ENCODE measurements around the gene WDFY3.

DNA sequence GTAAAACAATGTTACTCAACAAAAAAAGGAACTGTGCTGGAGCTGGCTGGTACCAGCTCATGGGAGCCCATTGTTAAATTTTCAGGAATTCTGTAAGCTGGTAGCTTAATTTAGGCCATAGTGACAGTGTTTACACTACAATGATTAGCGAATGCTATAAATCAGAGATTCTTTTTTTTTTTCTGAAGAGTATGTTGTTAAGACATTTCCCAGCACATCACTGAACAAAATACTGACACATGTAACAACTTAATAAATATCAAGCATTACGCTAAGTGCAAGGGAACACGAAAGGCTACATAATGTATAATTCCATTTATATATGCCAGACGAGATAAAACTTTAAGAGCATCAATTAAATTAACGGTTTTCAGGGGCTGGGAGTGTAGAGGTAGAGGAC is 4.4 kb downstream of the WDFY3 start:
- TF ChIP-seq, protein P1, sequence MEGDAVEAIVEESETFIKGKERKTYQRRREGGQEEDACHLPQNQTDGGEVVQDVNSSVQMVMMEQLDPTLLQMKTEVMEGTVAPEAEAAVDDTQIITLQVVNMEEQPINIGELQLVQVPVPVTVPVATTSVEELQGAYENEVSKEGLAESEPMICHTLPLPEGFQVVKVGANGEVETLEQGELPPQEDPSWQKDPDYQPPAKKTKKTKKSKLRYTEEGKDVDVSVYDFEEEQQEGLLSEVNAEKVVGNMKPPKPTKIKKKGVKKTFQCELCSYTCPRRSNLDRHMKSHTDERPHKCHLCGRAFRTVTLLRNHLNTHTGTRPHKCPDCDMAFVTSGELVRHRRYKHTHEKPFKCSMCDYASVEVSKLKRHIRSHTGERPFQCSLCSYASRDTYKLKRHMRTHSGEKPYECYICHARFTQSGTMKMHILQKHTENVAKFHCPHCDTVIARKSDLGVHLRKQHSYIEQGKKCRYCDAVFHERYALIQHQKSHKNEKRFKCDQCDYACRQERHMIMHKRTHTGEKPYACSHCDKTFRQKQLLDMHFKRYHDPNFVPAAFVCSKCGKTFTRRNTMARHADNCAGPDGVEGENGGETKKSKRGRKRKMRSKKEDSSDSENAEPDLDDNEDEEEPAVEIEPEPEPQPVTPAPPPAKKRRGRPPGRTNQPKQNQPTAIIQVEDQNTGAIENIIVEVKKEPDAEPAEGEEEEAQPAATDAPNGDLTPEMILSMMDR (IDR thresholded peaks at IDR 0.05) = no peak
- TF ChIP-seq POLR2A (IDR thresholded peaks at IDR 0.05) = no peak

Measured in stomach (tissue), 4 donors.